ENCODE measurements around the gene BIN2. TPM values are rescaled to one million over a fixed set of nuclear protein-coding genes. Genes with fewer than 3 reads are reported as not detected.

The BIN2 gene
- total RNA-seq, 2 experiments from 2014 or later = 0.88 to 14.7 TPM

DNA sequence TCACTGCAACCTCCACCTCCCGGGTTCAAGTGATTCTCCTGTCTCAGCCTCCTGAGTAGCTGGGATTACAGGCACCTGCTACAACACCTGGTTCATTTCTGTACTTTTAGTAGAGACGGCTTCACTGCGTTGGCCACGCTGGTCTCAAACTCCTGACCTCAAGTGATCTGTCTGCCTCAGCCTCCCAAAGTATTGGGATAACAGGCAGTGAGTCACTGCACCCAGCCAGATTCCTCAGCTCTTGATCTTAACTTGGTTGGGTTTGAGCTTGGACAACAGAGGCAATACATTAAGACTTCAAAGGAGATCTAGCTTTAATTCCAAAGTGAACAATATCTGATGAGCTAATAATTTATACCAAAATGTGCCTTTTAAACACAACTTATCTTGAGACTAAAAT lies 79.7 kb downstream of the BIN2 start:
- 0 out of 2 replicates have a peak, but pooled peaks cover 6% of the 10 kb centered on the region for H4K20me1 ChIP-seq (ENCODE audit: insufficient read depth, low read length)
- intact Hi-C loops (cut with micrococcal nuclease; ENCODE audit: unreplicated experiment) = no loop called here
- ChIA-PET CTCF (ENCODE audit: unreplicated experiment) (interaction anchor here (1.0 kb wide), 1 partner anchor 10 kb away, joined by 3 read pairs; no protein-coding TSS in a partner anchor), POLR2A (interaction anchor here (0.8 to 1.1 kb wide), 3 partner anchors 9 to 25 kb away, joined by 3 to 4 read pairs (median 4); no protein-coding TSS in a partner anchor)
- no peak overlapping the region for H3K27ac ChIP-seq (ENCODE audit: low read depth, low read length, poor library complexity, severe bottlenecking)
- peaks cover 29% of the 10 kb centered on the region for H3K4me1 ChIP-seq (ENCODE audit: insufficient read depth, low read length, poor library complexity, severe bottlenecking)
- no TSS peak for BruUV-seq (replicated peaks)
- peaks cover 43% of the 10 kb centered on the region for H3K36me3 ChIP-seq (ENCODE audit: insufficient read depth, low read length)
- H3K4me2 ChIP-seq (ENCODE audit: low read length) = no peak overlapping the region
- DNase-seq (ENCODE audit: low spot score) = no peak
- peaks cover 16% of the 10 kb centered on the region for H3K79me2 ChIP-seq (ENCODE audit: insufficient read depth, low read depth, low read length)
- H2AFZ ChIP-seq (ENCODE audit: low read length) = no peak overlapping the region
- no peak for TF ChIP-seq EZH2phosphoT487 (IDR thresholded peaks at IDR 0.05; ENCODE audit: borderline replicate concordance, low read depth, low read length)
- TF ChIP-seq, protein P1, sequence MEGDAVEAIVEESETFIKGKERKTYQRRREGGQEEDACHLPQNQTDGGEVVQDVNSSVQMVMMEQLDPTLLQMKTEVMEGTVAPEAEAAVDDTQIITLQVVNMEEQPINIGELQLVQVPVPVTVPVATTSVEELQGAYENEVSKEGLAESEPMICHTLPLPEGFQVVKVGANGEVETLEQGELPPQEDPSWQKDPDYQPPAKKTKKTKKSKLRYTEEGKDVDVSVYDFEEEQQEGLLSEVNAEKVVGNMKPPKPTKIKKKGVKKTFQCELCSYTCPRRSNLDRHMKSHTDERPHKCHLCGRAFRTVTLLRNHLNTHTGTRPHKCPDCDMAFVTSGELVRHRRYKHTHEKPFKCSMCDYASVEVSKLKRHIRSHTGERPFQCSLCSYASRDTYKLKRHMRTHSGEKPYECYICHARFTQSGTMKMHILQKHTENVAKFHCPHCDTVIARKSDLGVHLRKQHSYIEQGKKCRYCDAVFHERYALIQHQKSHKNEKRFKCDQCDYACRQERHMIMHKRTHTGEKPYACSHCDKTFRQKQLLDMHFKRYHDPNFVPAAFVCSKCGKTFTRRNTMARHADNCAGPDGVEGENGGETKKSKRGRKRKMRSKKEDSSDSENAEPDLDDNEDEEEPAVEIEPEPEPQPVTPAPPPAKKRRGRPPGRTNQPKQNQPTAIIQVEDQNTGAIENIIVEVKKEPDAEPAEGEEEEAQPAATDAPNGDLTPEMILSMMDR (conservative IDR thresholded peaks at IDR 0.05; ENCODE audit: low read length) = no peak
- H3K4me3 ChIP-seq (ENCODE audit: low read depth, low read length, poor library complexity, severe bottlenecking) = no peak overlapping the region
- H3K9me3 ChIP-seq (ENCODE audit: low read length) = no peaks in the 10 kb centered on the region
- no peaks in the 10 kb centered on the region for H3K9me2 ChIP-seq (ENCODE audit: insufficient read depth, low read length)

GRCh38 chr12:51242876-51243275 lies 81.1 kb downstream of the BIN2 start:
- peaks cover 17% of the 10 kb centered on the region for H3K79me2 ChIP-seq (ENCODE audit: insufficient read depth, low read depth, low read length)
- BruUV-seq (replicated peaks) = TSS peak; percentile 49
- no peak overlapping the region for H3K4me2 ChIP-seq (ENCODE audit: low read length)
- H4K20me1 ChIP-seq (ENCODE audit: insufficient read depth, low read length) = 0 out of 2 replicates have a peak, but pooled peaks cover 6% of the 10 kb centered on the region
- no peak overlapping the region for H2AFZ ChIP-seq (ENCODE audit: low read length)
- no peak for TF ChIP-seq EZH2phosphoT487 (IDR thresholded peaks at IDR 0.05; ENCODE audit: borderline replicate concordance, low read depth, low read length)
- TF ChIP-seq, protein P1 (conservative IDR thresholded peaks at IDR 0.05; ENCODE audit: low read length) = no peak
- H3K4me3 ChIP-seq (ENCODE audit: low read depth, low read length, poor library complexity, severe bottlenecking) = no peak overlapping the region
- H3K9me3 ChIP-seq (ENCODE audit: low read length) = no peaks in the 10 kb centered on the region
- H3K27ac ChIP-seq (ENCODE audit: low read depth, low read length, poor library complexity, severe bottlenecking) = no peak overlapping the region
- peaks cover 33% of the 10 kb centered on the region for H3K4me1 ChIP-seq (ENCODE audit: insufficient read depth, low read length, poor library complexity, severe bottlenecking)
- no peaks in the 10 kb centered on the region for H3K9me2 ChIP-seq (ENCODE audit: insufficient read depth, low read length)
- ChIA-PET CTCF (ENCODE audit: unreplicated experiment) (interaction anchor here (1.0 kb wide), 1 partner anchor 12 kb away, joined by 3 read pairs; no protein-coding TSS in a partner anchor), POLR2A (interaction anchor here (0.7 kb wide), 1 partner anchor 20 kb away, joined by 5 read pairs; no protein-coding TSS in a partner anchor)
- DNase-seq (ENCODE audit: low spot score) = no peak
- peaks cover 43% of the 10 kb centered on the region for H3K36me3 ChIP-seq (ENCODE audit: insufficient read depth, low read length)
- intact Hi-C loops (cut with micrococcal nuclease; ENCODE audit: unreplicated experiment) = no loop called here

GRCh38 chr12:51242120-51242519 lies 81.9 kb downstream of the BIN2 start:
- Histone ChIP-seq H3K4me1 (ENCODE audit: insufficient read depth, low read length, poor library complexity, severe bottlenecking) (peaks cover 30% of the 10 kb centered on the region), H3K79me2 (ENCODE audit: insufficient read depth, low read depth, low read length) (peaks cover 17% of the 10 kb centered on the region), H2AFZ (ENCODE audit: low read length) (no peak overlapping the region), H4K20me1 (ENCODE audit: insufficient read depth, low read length) (0 out of 2 replicates have a peak, but pooled peaks cover 6% of the 10 kb centered on the region), H3K4me2 (ENCODE audit: low read length) (no peak overlapping the region), H3K4me3 (ENCODE audit: low read depth, low read length, poor library complexity, severe bottlenecking) (no peak overlapping the region), H3K27ac (ENCODE audit: low read depth, low read length, poor library complexity, severe bottlenecking) (no peak overlapping the region), H3K9me2 (ENCODE audit: insufficient read depth, low read length) (no peaks in the 10 kb centered on the region), H3K36me3 (ENCODE audit: insufficient read depth, low read length) (peaks cover 43% of the 10 kb centered on the region), H3K9me3 (ENCODE audit: low read length) (no peaks in the 10 kb centered on the region)
- no peak for DNase-seq (ENCODE audit: low spot score)
- no peak for TF ChIP-seq EZH2phosphoT487 (IDR thresholded peaks at IDR 0.05; ENCODE audit: borderline replicate concordance, low read depth, low read length)
- TF ChIP-seq, protein P1 (conservative IDR thresholded peaks at IDR 0.05; ENCODE audit: low read length) = no peak
- BruUV-seq (replicated peaks) = no TSS peak
- CTCF ChIA-PET (ENCODE audit: unreplicated experiment) = no interaction called here
- POLR2A ChIA-PET = no interaction called here
- intact Hi-C loops (cut with micrococcal nuclease; ENCODE audit: unreplicated experiment) = no loop called here
